ENCODE measurements around the gene TBCA. TPM values are rescaled to one million over a fixed set of nuclear protein-coding genes. Genes with fewer than 3 reads are reported as not detected.

The TBCA gene
- total RNA-seq, 1 donor from 2014 or later: 213 TPM

GRCh38 chr5:77771452-77771851, 4.7 kb downstream of the TBCA start:
- no peak for TF ChIP-seq CTCF (IDR thresholded peaks at IDR 0.05; ENCODE audit: unreplicated experiment)
- Mint-ChIP-seq H3K4me1 (peaks cover 29% of the 10 kb centered on the region), H3K36me3 (peaks cover 33% of the 10 kb centered on the region), H3K4me3 (no peak overlapping the region), H3K27me3 (ENCODE audit: low read depth) (no peaks in the 10 kb centered on the region), H3K27ac (no peak overlapping the region), H3K9me3 (peaks cover 12% of the 10 kb centered on the region)
- DNase-seq (ENCODE audit: low spot score in 2 of 2, unreplicated experiment in 2 of 2): no peak

GRCh38 chr5:77770293-77771005, 5.7 kb downstream of the TBCA start:
- no peak overlapping the region for H3K4me3 Mint-ChIP-seq
- peaks cover 28% of the 10 kb centered on the region for H3K4me1 Mint-ChIP-seq
- H3K27ac Mint-ChIP-seq: no peak overlapping the region
- H3K36me3 Mint-ChIP-seq: peaks cover 38% of the 10 kb centered on the region
- H3K9me3 Mint-ChIP-seq: peaks cover 16% of the 10 kb centered on the region
- no peak for DNase-seq (ENCODE audit: low spot score in 2 of 2, unreplicated experiment in 2 of 2)
- H3K27me3 Mint-ChIP-seq (ENCODE audit: low read depth): no peaks in the 10 kb centered on the region
- TF ChIP-seq CTCF (IDR thresholded peaks at IDR 0.05; ENCODE audit: unreplicated experiment): no peak

GRCh38 chr5:77768978-77769377, 7.2 kb downstream of the TBCA start:
- no peak for DNase-seq (ENCODE audit: low spot score in 2 of 2, unreplicated experiment in 2 of 2)
- Mint-ChIP-seq H3K27ac (no peak overlapping the region), H3K4me1 (peaks cover 14% of the 10 kb centered on the region), H3K36me3 (peaks cover 43% of the 10 kb centered on the region), H3K4me3 (no peak overlapping the region), H3K9me3 (peaks cover 18% of the 10 kb centered on the region), H3K27me3 (ENCODE audit: low read depth) (no peaks in the 10 kb centered on the region)
- no peak for TF ChIP-seq CTCF (IDR thresholded peaks at IDR 0.05; ENCODE audit: unreplicated experiment)

GRCh38 chr5:77767301-77767700, 8.8 kb downstream of the TBCA start:
- no peak for DNase-seq (ENCODE audit: low spot score in 2 of 2, unreplicated experiment in 2 of 2)
- H3K9me3 Mint-ChIP-seq: peaks cover 22% of the 10 kb centered on the region
- H3K27ac Mint-ChIP-seq: no peak overlapping the region
- no peaks in the 10 kb centered on the region for H3K27me3 Mint-ChIP-seq (ENCODE audit: low read depth)
- peaks cover under 1% of the 10 kb centered on the region for H3K4me1 Mint-ChIP-seq
- TF ChIP-seq CTCF (IDR thresholded peaks at IDR 0.05; ENCODE audit: unreplicated experiment): no peak
- peaks cover 54% of the 10 kb centered on the region for H3K36me3 Mint-ChIP-seq
- no peak overlapping the region for H3K4me3 Mint-ChIP-seq

GRCh38 chr5:77761606-77762005, 14.5 kb downstream of the TBCA start:
- Mint-ChIP-seq H3K27me3 (ENCODE audit: low read depth) (no peaks in the 10 kb centered on the region), H3K4me1 (no peaks in the 10 kb centered on the region), H3K9me3 (peaks cover 41% of the 10 kb centered on the region), H3K4me3 (no peak overlapping the region), H3K27ac (no peak overlapping the region), H3K36me3 (peaks cover 67% of the 10 kb centered on the region)
- TF ChIP-seq CTCF (IDR thresholded peaks at IDR 0.05; ENCODE audit: unreplicated experiment): no peak
- no peak for DNase-seq (ENCODE audit: low spot score in 2 of 2, unreplicated experiment in 2 of 2)
